Dermis blood vessel endothelial cell (primary cell): ENCODE data around the gene DECR2. TPM values are rescaled to one million over a fixed set of nuclear protein-coding genes. Genes with fewer than 3 reads are reported as not detected.
"Not testable (repeated sequence)": the region's sequence is repeated elsewhere in the genome, so short reads cannot be mapped to it uniquely, and the experiment has no call there.

Source experiments
- DNase-seq: peaks from one replicate; pipeline ENCODE4 v3.0.0; 2010
- total RNA-seq: library from RNA; depleted of rRNA; stranded (reverse); fragments of >200 nt; gene quantifications from 2 replicates; pipeline ENCODE4 v1.2.3, GENCODE V29; 2014

DECR2 gene
- total RNA-seq, 1 donor from 2014 or later, result 13.4 TPM

- DNase-seq, result no peak
These were observed 34.3 kb upstream of the DECR2 start for GRCh38 chr16:367333-367903.

- DNase-seq, result no peak
These were observed 33.1 kb upstream of the DECR2 start for GRCh38 chr16:368388-369158.

- no peak for DNase-seq
These were observed 32.3 kb upstream of the DECR2 start for GRCh38 chr16:369275-369865.

GRCh38 chr16:369866-370436, 31.7 kb upstream of the DECR2 start:
- peak; percentile 46 for DNase-seq

- DNase-seq, result peak; percentile 96
These were observed 31.2 kb upstream of the DECR2 start, which contains the start of gene MRPL28 for GRCh38 chr16:370443-370842. TSS of gene MRPL28 (minus strand) at chr16:370538. CDS start at chr16:370218, 320 bp downstream.

GRCh38 chr16:370979-371514, 30.6 kb upstream of the DECR2 start:
- DNase-seq, result no peak

GRCh38 chr16:371515-372301, 30.0 kb upstream of the DECR2 start:
- no peak for DNase-seq

- DNase-seq, result no peak
These were observed 29.2 kb upstream of the DECR2 start for GRCh38 chr16:372302-372983.

GRCh38 chr16:373020-373598, 28.6 kb upstream of the DECR2 start:
- no peak for DNase-seq

- DNase-seq, result no peak
These were observed 27.7 kb upstream of the DECR2 start for GRCh38 chr16:373848-374615.

GRCh38 chr16:374616-374926, 27.1 kb upstream of the DECR2 start:
- DNase-seq, result no peak

GRCh38 chr16:375212-375611, 26.5 kb upstream of the DECR2 start:
- DNase-seq, result no peak

GRCh38 chr16:375927-376816, 25.5 kb upstream of the DECR2 start:
- DNase-seq, result no peak

- no peak for DNase-seq
These were observed 24.8 kb upstream of the DECR2 start for GRCh38 chr16:376817-377418.

GRCh38 chr16:377419-377951, 24.2 kb upstream of the DECR2 start:
- DNase-seq, result no peak

GRCh38 chr16:378113-378820, 23.4 kb upstream of the DECR2 start:
- DNase-seq, result not testable (repeated sequence)

- DNase-seq, result no peak
These were observed 22.9 kb upstream of the DECR2 start for GRCh38 chr16:378821-379182.

- no peak for DNase-seq
These were observed 22.3 kb upstream of the DECR2 start for GRCh38 chr16:379183-379960.
